ENCODE measurements around the gene CCDC150.

The CCDC150 gene

GRCh38 chr2:196639180-196640030 is at the start of gene CCDC150:
TSS of gene CCDC150 (plus strand) at chr2:196639715. CDS start at chr2:196639767, 52 bp downstream.
- peak; percentile 86 to 94 for DNase-seq
- Histone ChIP-seq H3K27ac (peak within 1 kb of the TSS; percentile 7 to 38), H3K4me1 (peaks cover 0 to 7% (median 3%) of the 10 kb centered on the region in 4 donors), H3K27me3 (no peaks in the 10 kb centered on the region), H3K36me3 (no peaks in the 10 kb centered on the region), H3K9me3 (no peaks in the 10 kb centered on the region), H3K4me3 (peak within 1 kb of the TSS; percentile 53 to 65)
- peak in 1 of 2 experiments; percentile 14 for TF ChIP-seq CTCF (IDR thresholded peaks at IDR 0.05)
- intact Hi-C loops (cut with DNase I; ENCODE audit: low total_unique reads): no loop called here

GRCh38 chr2:196590286-196590685 is 49.2 kb upstream of the CCDC150 start:
- no peak overlapping the region for H3K27ac ChIP-seq
- TF ChIP-seq CTCF (IDR thresholded peaks at IDR 0.05): no peak
- peaks cover 0 to 15% (median 5%) of the 10 kb centered on the region in 4 donors for H3K4me1 ChIP-seq
- H3K9me3 ChIP-seq: no peaks in the 10 kb centered on the region
- H3K36me3 ChIP-seq: no peaks in the 10 kb centered on the region
- no peak overlapping the region for H3K4me3 ChIP-seq
- no peak for DNase-seq
- intact Hi-C loops (cut with DNase I; ENCODE audit: low total_unique reads): no loop called here
- no peaks in the 10 kb centered on the region for H3K27me3 ChIP-seq

GRCh38 chr2:196591004-196591403 is 48.5 kb upstream of the CCDC150 start:
- intact Hi-C loops (cut with DNase I; ENCODE audit: low total_unique reads): no loop called here
- no peaks in the 10 kb centered on the region for H3K27me3 ChIP-seq
- no peaks in the 10 kb centered on the region for H3K36me3 ChIP-seq
- H3K9me3 ChIP-seq: no peaks in the 10 kb centered on the region
- no peak for DNase-seq
- H3K27ac ChIP-seq: no peak overlapping the region
- TF ChIP-seq CTCF (IDR thresholded peaks at IDR 0.05): no peak
- H3K4me1 ChIP-seq: peaks cover 0 to 15% (median 5%) of the 10 kb centered on the region in 4 donors
- no peak overlapping the region for H3K4me3 ChIP-seq

- H3K4me3 ChIP-seq: no peak overlapping the region
- no peaks in the 10 kb centered on the region for H3K27me3 ChIP-seq
- H3K4me1 ChIP-seq: peaks cover 0 to 15% (median 5%) of the 10 kb centered on the region in 4 donors
- DNase-seq: no peak
- H3K27ac ChIP-seq: no peak overlapping the region
- no peaks in the 10 kb centered on the region for H3K9me3 ChIP-seq
- TF ChIP-seq CTCF (IDR thresholded peaks at IDR 0.05): no peak
- no peaks in the 10 kb centered on the region for H3K36me3 ChIP-seq
- intact Hi-C loops (cut with DNase I; ENCODE audit: low total_unique reads): no loop called here
These were observed 47.9 kb upstream of the CCDC150 start for GRCh38 chr2:196591621-196592022.

GRCh38 chr2:196592331-196592910 is 47.1 kb upstream of the CCDC150 start:
- H3K36me3 ChIP-seq: no peaks in the 10 kb centered on the region
- intact Hi-C loops (cut with DNase I; ENCODE audit: low total_unique reads): no loop called here
- no peaks in the 10 kb centered on the region for H3K27me3 ChIP-seq
- no peaks in the 10 kb centered on the region for H3K9me3 ChIP-seq
- H3K4me1 ChIP-seq: peaks cover 0 to 15% (median 5%) of the 10 kb centered on the region in 4 donors
- H3K27ac ChIP-seq: peak overlapping the region in 1 of 2 donors; percentile 69
- peak overlapping the region; percentile 67 for H3K4me3 ChIP-seq
- no peak for TF ChIP-seq CTCF (IDR thresholded peaks at IDR 0.05)
- no peak for DNase-seq
